ENCODE data around the gene MID1.

Gene MID1

GRCh38 chrX:10576777-10577447 is 43.5 kb downstream of the MID1 start:
- DNase-seq (ENCODE audit: low read depth) = no peak

- DNase-seq (ENCODE audit: low read depth) = no peak
Measured at GRCh38 chrX:10576186-10576585, 44.2 kb downstream of the MID1 start.

GRCh38 chrX:10574663-10575062 is 45.7 kb downstream of the MID1 start:
- no peak for DNase-seq (ENCODE audit: low read depth)

- DNase-seq (ENCODE audit: low read depth) = no peak
Measured at GRCh38 chrX:10571260-10571659, 49.1 kb downstream of the MID1 start.

GRCh38 chrX:10570601-10571000 is 49.8 kb downstream of the MID1 start:
- no peak for DNase-seq (ENCODE audit: low read depth)

GRCh38 chrX:10569946-10570345 is 50.4 kb downstream of the MID1 start:
- no peak for DNase-seq (ENCODE audit: low read depth)

GRCh38 chrX:10568428-10568827 is 52.0 kb downstream of the MID1 start:
- DNase-seq (ENCODE audit: low read depth) = no peak

- DNase-seq (ENCODE audit: low read depth) = no peak
Measured at GRCh38 chrX:10567136-10567535, 53.2 kb downstream of the MID1 start.

GRCh38 chrX:10566716-10567097 is 53.7 kb downstream of the MID1 start:
- no peak for DNase-seq (ENCODE audit: low read depth)

- DNase-seq (ENCODE audit: low read depth) = no peak
Measured at GRCh38 chrX:10564484-10564883, 55.9 kb downstream of the MID1 start.

- no peak for DNase-seq (ENCODE audit: low read depth)
Measured at GRCh38 chrX:10557166-10557565, 63.2 kb downstream of the MID1 start.

GRCh38 chrX:10556405-10556804 is 64.0 kb downstream of the MID1 start:
- DNase-seq (ENCODE audit: low read depth) = no peak

- DNase-seq (ENCODE audit: low read depth) = no peak
Measured at GRCh38 chrX:10555846-10556245, 64.5 kb downstream of the MID1 start.

- DNase-seq (ENCODE audit: low read depth) = no peak
Measured at GRCh38 chrX:10554612-10555270, 65.6 kb downstream of the MID1 start.

GRCh38 chrX:10549280-10549679 is 71.1 kb downstream of the MID1 start:
- DNase-seq (ENCODE audit: low read depth) = no peak

- no peak for DNase-seq (ENCODE audit: low read depth)
Measured at GRCh38 chrX:10548688-10549087, 71.7 kb downstream of the MID1 start.

GRCh38 chrX:10545882-10546281 is 74.5 kb downstream of the MID1 start:
- no peak for DNase-seq (ENCODE audit: low read depth)

GRCh38 chrX:10542586-10542985 is 77.8 kb downstream of the MID1 start:
- no peak for DNase-seq (ENCODE audit: low read depth)

GRCh38 chrX:10538831-10539230 is 81.6 kb downstream of the MID1 start:
- no peak for DNase-seq (ENCODE audit: low read depth)

- DNase-seq (ENCODE audit: low read depth) = no peak
Measured at GRCh38 chrX:10537308-10537707, 83.1 kb downstream of the MID1 start.

- DNase-seq (ENCODE audit: low read depth) = no peak
Measured at GRCh38 chrX:10536744-10537143, 83.6 kb downstream of the MID1 start.

GRCh38 chrX:10534611-10535010 is 85.8 kb downstream of the MID1 start:
- no peak for DNase-seq (ENCODE audit: low read depth)

- DNase-seq (ENCODE audit: low read depth) = no peak
Measured at GRCh38 chrX:10533696-10534365, 86.6 kb downstream of the MID1 start.

- no peak for DNase-seq (ENCODE audit: low read depth)
Measured at GRCh38 chrX:10531927-10532326, 88.5 kb downstream of the MID1 start.
